Forelimb muscle (tissue), 1 donor: ENCODE data around the gene PEAR1. TPM values are rescaled to one million over a fixed set of nuclear protein-coding genes. Genes with fewer than 3 reads are reported as not detected.

Source experiments
- DNase-seq: peaks from one replicate; pipeline ENCODE4 v3.0.0-alpha.2; 2013; ENCODE audit warnings: low read depth
- polyA plus RNA-seq: library from polyadenylated mRNA; unstranded; fragments of 120-200 nt; gene quantifications from one replicate; pipeline ENCODE4 v1.2.1, GENCODE V29; 2013; ENCODE audit not compliant: insufficient read length

PEAR1 gene
- polyA plus RNA-seq, 1 donor = 21.1 TPM

DNA sequence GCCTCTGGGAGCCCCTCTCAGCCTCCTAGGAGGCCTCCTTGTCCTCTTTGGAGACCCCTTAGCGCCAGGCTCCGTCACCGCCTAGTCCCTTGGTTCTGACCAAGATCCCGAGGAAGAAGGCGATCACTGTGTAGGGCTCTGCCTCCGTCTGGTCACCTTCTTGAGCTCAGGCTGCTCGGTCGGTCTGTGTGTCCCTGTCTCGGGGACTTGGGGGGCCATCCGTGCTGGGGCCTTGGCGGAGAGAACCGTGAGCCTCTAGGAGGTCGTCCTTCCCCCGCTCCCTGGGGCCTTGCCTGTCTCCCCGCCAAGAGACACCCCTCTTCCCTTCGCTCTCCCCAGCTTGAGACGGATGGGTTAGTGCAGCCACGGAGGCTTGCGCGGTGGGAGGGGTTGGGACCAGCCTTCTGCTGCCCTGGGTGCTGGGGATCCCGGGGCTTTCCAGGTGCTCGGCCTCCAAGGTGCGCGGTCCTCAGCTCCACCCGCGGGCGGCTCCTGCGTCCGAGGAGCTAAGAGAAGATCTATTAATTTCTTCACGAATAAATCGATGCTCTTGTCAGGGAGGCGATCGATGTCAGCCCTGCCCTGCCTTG, 33.9 kb upstream of the PEAR1 start:
- DNase-seq = no peak

- DNase-seq = no peak
Measured at GRCh38 chr1:156860113-156860627, 33.3 kb upstream of the PEAR1 start.

DNA sequence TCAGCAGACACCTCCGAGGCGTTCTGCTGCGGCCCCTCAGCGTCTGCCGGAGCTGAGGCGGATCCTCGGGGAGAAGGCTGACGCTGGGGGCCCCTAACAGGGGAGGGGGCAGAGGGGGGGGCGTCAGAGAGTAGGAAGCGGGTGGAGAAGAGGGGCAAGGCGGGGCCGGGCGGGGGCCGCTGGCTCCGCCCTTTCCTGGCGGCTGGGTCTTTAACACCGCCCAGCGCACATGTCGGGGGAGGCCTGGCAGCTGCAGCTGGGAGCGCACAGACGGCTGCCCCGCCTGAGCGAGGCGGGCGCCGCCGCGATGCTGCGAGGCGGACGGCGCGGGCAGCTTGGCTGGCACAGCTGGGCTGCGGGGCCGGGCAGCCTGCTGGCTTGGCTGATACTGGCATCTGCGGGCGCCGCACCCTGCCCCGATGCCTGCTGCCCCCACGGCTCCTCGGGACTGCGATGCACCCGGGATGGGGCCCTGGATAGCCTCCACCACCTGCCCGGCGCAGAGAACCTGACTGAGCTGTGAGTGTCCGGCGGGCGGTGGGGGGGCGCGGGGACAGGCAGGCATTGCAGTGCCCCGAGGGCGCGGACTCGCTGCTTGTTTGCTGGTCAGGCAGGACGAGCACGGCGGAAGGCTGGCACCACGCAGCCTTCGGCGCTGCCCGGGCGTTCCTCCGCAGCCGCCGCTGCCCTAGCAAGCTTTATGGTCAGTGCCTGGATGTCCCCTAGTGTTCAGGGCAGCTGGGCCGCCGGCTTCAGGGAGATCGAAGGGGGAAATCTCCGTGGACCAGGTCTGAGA, 32.7 kb upstream of the PEAR1 start, which contains the start of gene NTRK1:
NTRK1 (plus strand) TSS at position 238 of the 796 bp plus-strand sequence; CDS start at position 308, 70 bp downstream.
- DNase-seq = no peak

GRCh38 chr1:156862584-156862983, 30.9 kb upstream of the PEAR1 start:
- no peak for DNase-seq

DNA sequence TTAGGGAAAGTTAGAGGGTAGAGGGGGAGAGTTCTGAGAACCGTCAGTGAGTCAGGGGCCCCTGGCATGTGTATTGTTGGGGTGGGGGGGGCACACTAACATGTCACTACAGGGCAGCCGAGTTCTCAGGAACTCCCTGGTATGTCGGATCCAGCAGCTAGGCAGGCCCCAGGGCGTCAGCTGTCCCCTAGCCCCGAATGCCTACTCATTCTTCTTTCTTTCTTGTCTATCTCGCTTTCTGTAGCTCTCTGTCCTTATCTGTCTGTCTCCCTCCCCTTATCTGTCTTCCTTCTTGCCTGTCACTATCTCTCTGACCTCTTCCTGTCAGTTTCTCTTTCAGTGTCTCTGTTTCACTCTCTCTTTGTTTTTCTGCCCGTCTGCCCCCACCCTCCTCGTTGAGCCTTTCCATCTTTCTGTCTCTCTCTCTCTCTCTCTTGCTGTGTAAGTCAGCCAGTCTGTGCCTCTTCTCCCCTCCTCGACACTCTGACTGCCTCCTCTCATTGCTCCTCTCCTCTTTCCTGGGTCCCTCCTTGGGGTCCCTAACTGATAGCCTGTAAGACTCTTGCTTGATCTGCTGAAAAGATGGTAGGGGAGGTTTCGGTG, 30.4 kb upstream of the PEAR1 start:
- no peak for DNase-seq

- DNase-seq = no peak
Measured at GRCh38 chr1:156863631-156864030, 29.9 kb upstream of the PEAR1 start.

DNA sequence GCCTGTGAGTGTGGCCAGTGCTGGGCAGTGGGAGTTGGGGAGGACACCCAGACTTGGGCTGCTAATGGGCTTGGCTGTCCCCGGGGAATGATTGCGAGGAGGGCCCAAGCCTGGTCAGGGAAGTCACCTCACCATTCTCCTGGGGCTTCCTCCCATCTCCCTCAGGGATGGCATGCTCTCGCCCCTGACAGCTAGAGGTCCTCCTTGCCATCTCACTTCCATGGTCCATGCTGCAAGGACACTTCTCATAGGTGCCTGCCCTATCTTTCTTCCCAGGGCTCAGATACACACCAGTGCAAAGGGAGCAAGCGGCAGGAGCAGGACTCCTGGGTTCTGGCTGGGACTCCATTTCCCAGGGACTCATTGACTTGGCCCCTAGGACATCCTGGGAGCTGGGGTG, 28.7 kb upstream of the PEAR1 start:
- DNase-seq = no peak

DNA sequence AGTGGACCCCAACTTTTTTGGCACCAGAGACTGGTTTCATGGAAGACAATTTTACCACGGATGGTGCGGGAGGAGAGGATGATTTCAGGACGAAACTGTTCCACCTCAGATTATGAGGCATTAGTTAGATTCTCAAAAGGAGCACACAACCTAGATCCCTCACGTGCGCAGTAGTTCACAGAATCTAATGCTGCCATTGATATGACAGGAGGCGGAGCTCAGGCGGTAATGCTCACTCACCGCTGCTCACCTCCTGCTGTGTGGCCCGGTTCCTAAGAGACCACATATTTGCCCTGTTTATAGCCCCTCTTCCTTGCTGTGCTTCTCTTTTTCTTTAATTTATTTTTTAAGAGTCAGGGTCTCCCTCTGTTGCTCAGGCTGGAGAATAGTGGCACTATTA, 28.3 kb upstream of the PEAR1 start:
- no peak for DNase-seq

- no peak for DNase-seq
Measured at GRCh38 chr1:156865865-156866248, 27.7 kb upstream of the PEAR1 start.

DNA sequence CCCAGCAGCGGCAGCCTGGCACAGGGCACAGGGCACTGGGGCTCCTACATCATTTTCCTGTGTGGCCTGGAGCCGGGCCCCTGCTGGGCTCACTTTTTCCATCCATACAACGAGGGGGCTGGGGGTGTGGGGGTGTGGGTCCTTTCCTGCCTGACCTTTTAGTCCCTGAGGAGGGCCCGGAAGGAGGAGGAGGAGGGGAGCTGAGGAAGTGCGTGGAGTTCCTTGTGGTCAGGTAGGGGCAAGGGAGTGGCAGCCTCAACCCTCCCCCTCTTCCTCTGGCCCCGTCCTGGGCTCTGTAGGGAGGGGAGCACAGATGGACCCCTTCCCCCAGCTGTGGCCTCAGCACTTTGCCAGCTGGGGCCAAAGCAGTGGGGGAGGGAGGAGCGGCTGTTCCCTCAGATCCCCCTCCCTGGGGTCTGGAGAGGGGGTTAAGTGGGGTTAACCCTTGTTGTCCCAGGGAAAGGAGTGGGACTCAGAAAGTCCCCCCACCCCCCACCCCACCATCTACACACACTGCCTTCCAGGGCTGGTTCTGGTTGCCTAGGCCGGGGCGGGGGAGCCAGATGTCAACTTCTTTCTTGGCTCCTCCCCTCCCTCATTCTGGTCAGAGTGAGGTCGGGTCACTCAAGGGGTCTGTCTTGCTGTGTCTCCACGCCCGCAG, 27.1 kb upstream of the PEAR1 start:
- no peak for DNase-seq

GRCh38 chr1:156868341-156868740, 25.2 kb upstream of the PEAR1 start:
- DNase-seq = no peak

GRCh38 chr1:156869455-156869854, 24.1 kb upstream of the PEAR1 start:
- no peak for DNase-seq

DNA sequence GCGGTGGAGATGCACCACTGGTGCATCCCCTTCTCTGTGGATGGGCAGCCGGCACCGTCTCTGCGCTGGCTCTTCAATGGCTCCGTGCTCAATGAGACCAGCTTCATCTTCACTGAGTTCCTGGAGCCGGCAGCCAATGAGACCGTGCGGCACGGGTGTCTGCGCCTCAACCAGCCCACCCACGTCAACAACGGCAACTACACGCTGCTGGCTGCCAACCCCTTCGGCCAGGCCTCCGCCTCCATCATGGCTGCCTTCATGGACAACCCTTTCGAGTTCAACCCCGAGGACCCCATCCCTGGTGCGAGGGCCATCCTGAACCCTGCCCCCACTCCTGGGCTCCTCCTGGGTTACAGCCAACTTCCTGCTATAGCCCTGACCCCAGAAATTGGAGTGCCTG, 19.9 kb upstream of the PEAR1 start:
- no peak for DNase-seq

DNA sequence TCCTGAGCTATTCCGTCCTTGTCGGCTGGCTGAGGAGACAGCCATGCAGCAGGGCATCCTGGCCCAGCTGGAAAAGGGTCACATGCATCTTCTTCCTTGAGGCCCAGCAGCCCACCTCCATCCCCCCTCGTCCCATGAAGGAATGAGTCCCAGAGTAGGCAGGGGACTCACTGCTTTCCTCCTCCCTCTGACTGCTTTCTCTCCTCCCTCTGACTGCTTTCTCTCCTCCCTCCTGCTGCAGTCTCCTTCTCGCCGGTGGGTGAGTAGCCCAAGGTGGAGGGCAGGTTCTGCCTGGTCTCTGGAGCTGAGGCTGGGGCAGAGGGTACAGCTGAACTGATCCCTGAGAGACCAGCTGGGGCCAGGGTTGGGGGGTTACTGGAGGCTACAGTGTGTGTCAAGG, 19.4 kb upstream of the PEAR1 start:
- DNase-seq = no peak

DNA sequence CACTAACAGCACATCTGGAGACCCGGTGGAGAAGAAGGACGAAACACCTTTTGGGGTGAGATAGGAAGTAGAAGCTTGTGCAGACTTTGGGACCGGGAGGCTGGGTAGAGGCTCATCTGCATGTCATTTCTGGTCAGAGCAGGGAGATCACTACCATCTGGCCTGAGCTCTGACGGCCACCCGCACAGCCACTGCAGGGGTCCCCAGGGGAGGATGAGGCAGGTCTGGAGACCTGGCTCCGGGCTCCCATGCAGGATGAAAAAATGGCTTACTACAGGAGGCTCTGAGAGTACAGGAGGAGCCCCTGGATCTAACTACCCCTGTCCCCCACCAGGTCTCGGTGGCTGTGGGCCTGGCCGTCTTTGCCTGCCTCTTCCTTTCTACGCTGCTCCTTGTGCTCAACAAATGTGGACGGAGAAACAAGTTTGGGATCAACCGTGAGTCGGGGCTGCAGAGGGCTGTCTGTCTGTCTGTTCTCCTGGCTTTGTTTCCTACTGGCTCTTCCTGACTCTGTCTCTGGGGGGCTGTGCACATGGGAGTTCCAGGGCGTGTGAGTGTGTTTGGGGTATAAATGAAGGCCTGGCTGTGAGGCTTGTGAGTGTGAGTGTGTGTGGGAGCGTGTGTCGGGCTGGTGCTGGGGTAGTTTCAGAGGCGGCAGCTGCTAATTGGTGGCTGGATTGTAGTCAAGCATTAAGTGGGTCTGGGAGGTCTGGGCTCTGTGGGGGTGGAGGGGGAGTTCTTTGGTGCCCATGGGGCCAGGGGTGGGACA, 18.8 kb upstream of the PEAR1 start:
- DNase-seq = no peak

DNA sequence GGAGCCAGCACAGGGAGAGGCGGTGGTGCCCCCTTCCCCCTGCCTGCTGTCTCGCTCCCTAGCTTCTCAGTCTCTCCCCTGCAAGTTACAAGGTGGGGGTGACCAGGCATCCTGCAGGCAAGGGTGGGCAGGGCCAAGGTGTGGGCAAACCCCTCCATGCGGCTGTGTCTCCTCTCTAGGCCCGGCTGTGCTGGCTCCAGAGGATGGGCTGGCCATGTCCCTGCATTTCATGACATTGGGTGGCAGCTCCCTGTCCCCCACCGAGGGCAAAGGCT, 18.2 kb upstream of the PEAR1 start:
- no peak for DNase-seq

DNA sequence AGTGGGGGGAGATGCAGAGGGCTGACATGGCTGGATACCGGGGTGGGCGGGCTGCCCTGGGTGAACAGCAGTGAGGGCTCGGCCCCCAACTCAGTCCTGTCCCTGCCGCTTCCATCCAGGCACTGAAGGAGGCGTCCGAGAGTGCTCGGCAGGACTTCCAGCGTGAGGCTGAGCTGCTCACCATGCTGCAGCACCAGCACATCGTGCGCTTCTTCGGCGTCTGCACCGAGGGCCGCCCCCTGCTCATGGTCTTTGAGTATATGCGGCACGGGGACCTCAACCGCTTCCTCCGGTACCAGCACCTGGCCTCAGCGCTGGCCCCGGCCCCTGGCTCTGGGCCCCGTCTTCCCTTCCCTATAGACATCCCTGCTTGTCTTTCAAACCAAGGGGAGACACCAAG, 17.2 kb upstream of the PEAR1 start:
- DNase-seq = no peak

GRCh38 chr1:156877433-156878170, 15.9 kb upstream of the PEAR1 start:
- DNase-seq = no peak

DNA sequence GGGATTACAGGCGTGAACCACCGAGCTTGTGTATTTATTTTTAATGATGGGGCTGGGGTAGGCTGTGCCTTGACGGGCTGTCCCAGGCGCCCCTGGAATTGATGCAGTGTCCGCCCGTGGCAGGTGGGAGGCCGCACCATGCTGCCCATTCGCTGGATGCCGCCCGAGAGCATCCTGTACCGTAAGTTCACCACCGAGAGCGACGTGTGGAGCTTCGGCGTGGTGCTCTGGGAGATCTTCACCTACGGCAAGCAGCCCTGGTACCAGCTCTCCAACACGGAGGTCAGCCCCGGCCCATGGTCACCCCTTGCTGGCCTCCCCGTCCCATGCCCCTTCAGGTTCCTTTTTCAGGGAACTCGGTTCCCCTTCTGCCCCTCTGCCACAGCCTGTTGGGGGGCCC, 13.6 kb upstream of the PEAR1 start:
- DNase-seq = no peak

DNA sequence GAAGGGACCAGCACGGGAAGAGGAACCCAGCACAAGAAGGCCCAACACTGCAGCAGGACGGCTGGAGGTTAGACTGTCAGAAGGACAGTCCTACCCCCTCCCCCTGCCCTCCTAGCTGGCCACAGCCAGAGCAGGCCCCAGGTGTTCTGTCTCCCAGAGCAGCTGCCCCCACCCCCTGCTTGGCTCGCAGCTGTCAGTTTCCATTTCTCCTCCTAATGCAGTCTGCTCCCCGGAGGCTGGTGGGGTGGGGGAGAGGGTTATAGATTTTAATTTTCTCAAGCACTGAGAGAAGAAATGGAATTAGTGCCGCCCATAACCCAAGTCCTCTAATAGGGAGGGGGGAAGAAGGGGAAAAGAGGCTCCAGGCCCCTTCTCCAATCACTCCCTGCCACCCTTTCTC, 13.0 kb upstream of the PEAR1 start:
- no peak for DNase-seq

GRCh38 chr1:156881101-156881500, 12.4 kb upstream of the PEAR1 start:
- DNase-seq = no peak
